ENCODE data around the gene ARSI. TPM values are rescaled to one million over a fixed set of nuclear protein-coding genes. Genes with fewer than 3 reads are reported as not detected.
A peak's percentile ranks its signal among the peaks of the same experiment; 100 is the strongest.

The ARSI gene
- total and polyA plus RNA-seq, 7 donors: 0.15 to 0.45 TPM; not detected in 5

- intact Hi-C loops (cut with DNase I): no loop called here
- Histone ChIP-seq H3K4me1 (peaks cover 24% of the 10 kb centered on the region), H3K4me3 (no peak overlapping the region), H3K9me3 (no peaks in the 10 kb centered on the region), H3K27ac (no peak overlapping the region), H3K36me3 (ENCODE audit: insufficient read depth in 1 of 2, low read depth in 1 of 2) (no peaks in the 10 kb centered on the region), H3K27me3 (ENCODE audit: insufficient read depth in 3 of 3, low read length in 2 of 3) (no peaks in the 10 kb centered on the region)
- no peak for DNase-seq
- WGBS, 3 donors: 87 to 89% (median 88%) methylated on average over 4 of the region's 4 CpGs
- no peak for TF ChIP-seq CTCF (IDR thresholded peaks at IDR 0.05)
- ATAC-seq: no peak
These were observed 35.8 kb downstream of the ARSI start for GRCh38 chr5:150266871-150267291.

- intact Hi-C loops (cut with DNase I): no loop called here
- Histone ChIP-seq H3K4me3 (no peak overlapping the region), H3K9me3 (no peaks in the 10 kb centered on the region), H3K27ac (no peak overlapping the region), H3K4me1 (peaks cover 21% of the 10 kb centered on the region), H3K36me3 (ENCODE audit: insufficient read depth in 1 of 2, low read depth in 1 of 2) (no peaks in the 10 kb centered on the region), H3K27me3 (ENCODE audit: insufficient read depth in 3 of 3, low read length in 2 of 3) (no peaks in the 10 kb centered on the region)
- TF ChIP-seq CTCF (IDR thresholded peaks at IDR 0.05): no peak
- ATAC-seq: no peak
- DNase-seq: no peak
- 75 to 81% (median 78%) methylated on average over 6 of the region's 6 CpGs for WGBS, 3 donors
These were observed 36.8 kb downstream of the ARSI start for GRCh38 chr5:150265870-150266383.

GRCh38 chr5:150264667-150265603, 37.8 kb downstream of the ARSI start:
- Histone ChIP-seq H3K27me3 (ENCODE audit: insufficient read depth in 3 of 3, low read length in 2 of 3) (no peaks in the 10 kb centered on the region), H3K4me3 (no peak overlapping the region), H3K36me3 (ENCODE audit: insufficient read depth in 1 of 2, low read depth in 1 of 2) (no peaks in the 10 kb centered on the region), H3K4me1 (peaks cover 16% of the 10 kb centered on the region), H3K9me3 (no peaks in the 10 kb centered on the region), H3K27ac (no peak overlapping the region)
- intact Hi-C loops (cut with DNase I): no loop called here
- WGBS, 3 donors: 89 to 94% (median 91%) methylated on average over 23 of the region's 23 CpGs
- no peak for ATAC-seq
- TF ChIP-seq CTCF (IDR thresholded peaks at IDR 0.05): no peak
- no peak for DNase-seq

GRCh38 chr5:150263801-150264621, 38.7 kb downstream of the ARSI start:
- no peaks in the 10 kb centered on the region for H3K27me3 ChIP-seq (ENCODE audit: insufficient read depth in 3 of 3, low read length in 2 of 3)
- H3K27ac ChIP-seq: peak overlapping the region; percentile 46
- no peaks in the 10 kb centered on the region for H3K36me3 ChIP-seq (ENCODE audit: insufficient read depth in 1 of 2, low read depth in 1 of 2)
- intact Hi-C loops (cut with DNase I): no loop called here
- H3K4me1 ChIP-seq: peaks cover 16% of the 10 kb centered on the region
- WGBS, 3 donors: 37 to 59% (median 53%) methylated on average over 11 of the region's 11 CpGs
- H3K4me3 ChIP-seq: no peak overlapping the region
- ATAC-seq (peak; percentile 82 to 92 (median 89)), DNase-seq (peak; percentile 53 to 65)
- TF ChIP-seq CTCF (IDR thresholded peaks at IDR 0.05): no peak
- H3K9me3 ChIP-seq: no peaks in the 10 kb centered on the region
